HepG2 (cell line): Measurements from ENCODE around the gene PSMC5. TPM values are rescaled to one million over a fixed set of nuclear protein-coding genes. Genes with fewer than 3 reads are reported as not detected.

Source experiments
- ATAC-seq: fragments of 200-7000 bp; cut with Tn5 transposase; 3 replicates; pipeline ENCODE4 v1.9.1; 2020; ENCODE audit warnings: mild to moderate bottlenecking, moderate library complexity
- BruUV-seq: library from RNA; stranded (reverse); fragments of 400-500 nt; replicated peaks from 2 replicates; lab custom pipeline; 2021; lab: Mats Ljungman, UMichigan
- CTCF ChIA-PET: fragments of 300-600 bp; formaldehyde crosslinking; extraction: SDS; loops from one replicate; lab custom pipeline; 2021; ENCODE audit warnings: low total read pairs, inconsistent platforms, low intra/inter-chr PET ratio; lab: Yijun Ruan, JAX
- POLR2A ChIA-PET: fragments of 350-600 bp; sonication (Branson Sonifier 250); formaldehyde crosslinking; loops from one replicate; lab custom pipeline; 2020; ENCODE audit warnings: antibody characterized with exemption, inconsistent platforms; lab: Yijun Ruan, JAX
- DNase-seq: peaks from one replicate; pipeline ENCODE4 v3.0.0-alpha.2; 2015; ENCODE audit warnings: low spot score
- FAIRE-seq: peaks from 3 replicates; lab custom pipeline; 2011; peaks lifted over from hg19 to GRCh38; lab: Jason Lieb, UNC
- H2AFZ ChIP-seq: one replicate; pipeline ENCODE4 v1.6.1; 2011; ENCODE audit warnings: low read length, inconsistent platforms
- H3K27ac ChIP-seq: fragments of 300-600 bp; 3 replicates; pipeline ENCODE4 v1.8.0; 2011; ENCODE audit warnings: mixed run types, mild to moderate bottlenecking, mixed read lengths, low read length, inconsistent platforms; ENCODE audit not compliant: insufficient read depth; ENCODE audit errors: extremely low read length
- H3K27me3 ChIP-seq, 2 experiments: fragments of 200-600 bp in 1 of 2; 2 replicates in 1 of 2; 3 replicates in 1 of 2; pipeline versions ENCODE4 v1.6.0 to v1.8.0; 2011; ENCODE audit warnings: low read length in 2 of 2, mild to moderate bottlenecking in 2 of 2, moderate library complexity in 2 of 2, inconsistent platforms in 1 of 2; ENCODE audit not compliant: insufficient read depth in 2 of 2, control insufficient read depth in 1 of 2
- H3K36me3 ChIP-seq, 2 experiments: fragments of 200-600 bp in 1 of 2; replicated peaks in 1 of 2; 2 replicates in 1 of 2; 3 replicates in 1 of 2; pipeline versions ENCODE4 v1.5.1 to v1.8.0; 2011; ENCODE audit warnings: low read length in 2 of 2, inconsistent platforms in 1 of 2; ENCODE audit not compliant: insufficient read depth in 2 of 2, control insufficient read depth in 1 of 2
- H3K4me1 ChIP-seq: 2 replicates; pipeline ENCODE4 v1.5.1; 2012; ENCODE audit warnings: low read length, inconsistent platforms; ENCODE audit not compliant: insufficient read depth
- H3K4me2 ChIP-seq: 2 replicates; pipeline ENCODE4 v1.6.0; 2011; ENCODE audit warnings: low read depth, low read length, inconsistent platforms
- H3K4me3 ChIP-seq, 3 experiments: fragments of 200-600 bp in 1 of 3; sonication (generic), shearing (Covaris generic) in 1 of 3; replicated peaks in 1 of 3; 2 replicates each; pipeline ENCODE4 v1.5.1; 2011 to 2016; ENCODE audit warnings: low read length in 3 of 3, inconsistent platforms in 2 of 3, low read depth in 2 of 3, mild to moderate bottlenecking in 2 of 3, control low read depth in 1 of 3, mixed read lengths in 1 of 3; ENCODE audit not compliant: insufficient read depth in 1 of 3
- H3K79me2 ChIP-seq: one replicate; pipeline ENCODE4 v1.6.1; 2011; ENCODE audit warnings: low read length, inconsistent platforms; ENCODE audit not compliant: insufficient read depth
- H3K9ac ChIP-seq: 2 replicates; pipeline ENCODE4 v1.6.0; 2011; ENCODE audit warnings: mild to moderate bottlenecking, low read depth, low read length, inconsistent platforms; ENCODE audit not compliant: insufficient read depth
- H3K9me3 ChIP-seq: 2 replicates; pipeline ENCODE4 v1.5.1; 2012; ENCODE audit warnings: mild to moderate bottlenecking, low read length
- H4K20me1 ChIP-seq: 2 replicates; pipeline ENCODE4 v1.6.0; 2011; ENCODE audit warnings: inconsistent platforms, mild to moderate bottlenecking, low read length, moderate library complexity; ENCODE audit not compliant: insufficient read depth
- HDAC6 ChIP-seq: fragments of 200-600 bp; sonication (generic); IDR thresholded peaks from 2 replicates; pipeline ENCODE4 v1.7.0; 2017; ENCODE audit warnings: mild to moderate bottlenecking, antibody characterized with exemption, low read length, low read depth
- ZNF496 ChIP-seq: sonication (generic); formaldehyde crosslinking; IDR thresholded peaks from 2 replicates; pipeline ENCODE4 v1.8.1; 2023; ENCODE audit warnings: mild to moderate bottlenecking, moderate library complexity, missing genetic modification reagents; ENCODE audit not compliant: insufficient replicate concordance
- ZNF512 ChIP-seq: sonication (generic); formaldehyde crosslinking; IDR thresholded peaks from 2 replicates; pipeline ENCODE4 v1.4.0; 2020; ENCODE audit warnings: mild to moderate bottlenecking, missing genetic modification reagents
- WGBS: methylation state at CpG from one replicate; pipeline ENCODE4 v1.1.6; 2017; ENCODE audit warnings: low lambda C conversion rate; 5-methylcytosine and 5-hydroxymethylcytosine counted together
- in situ Hi-C: cut with HindIII; loops from 2 replicates; pipeline ENCODE4 v1.10.0; 2017; ENCODE audit warnings: low pct_unique_long_range_greater_than_20kb; ENCODE audit not compliant: extremely low pct_ligation_motif_present
- intact Hi-C: fragments of 100-400 bp; cut with micrococcal nuclease; formaldehyde crosslinking; loops from one replicate; pipeline ENCODE4 v1.10.0; 2022; ENCODE audit not compliant: unreplicated experiment
- polyA plus RNA-seq, 8 experiments: library from polyadenylated mRNA; depleted of rRNA in 3 of 8; stranded (reverse) in 7 of 8; unstranded in 1 of 8; fragments of >200 nt; fragmentation: Illumina TruSeq in 4 of 8; extraction: Trizol in 4 of 8; gene quantifications; 2 replicates each; pipeline versions ENCODE4 v1.2.1 to v1.2.3, GENCODE V29; 2011 to 2016; ENCODE audit warnings: low read depth in 4 of 8, missing spikeins in 1 of 8, mixed read lengths in 1 of 8; ENCODE audit not compliant: insufficient read depth in 1 of 8
- total RNA-seq, 5 experiments: library from RNA; depleted of rRNA; stranded (reverse); fragments of >200 nt; fragmentation: Illumina TruSeq; extraction: Trizol; gene quantifications; 2 replicates each; pipeline ENCODE4 v1.2.3, GENCODE V29; 2016; ENCODE audit warnings: low read depth in 1 of 5
- TF ChIP-seq, protein P1 (sequence below): sonication (generic); formaldehyde crosslinking; IDR thresholded peaks from 2 replicates; pipeline ENCODE4 v1.4.0; 2020; ENCODE audit warnings: missing genetic modification reagents, borderline replicate concordance

The PSMC5 gene
- total and polyA plus RNA-seq, 2 of the 13 experiments (the other 11 are each of a cell fraction or from before 2014, with no cell fraction given): 35.3 to 128 TPM

GRCh38 chr17:63847525-63848249, 20.5 kb downstream of the PSMC5 start:
- FAIRE-seq (no peak), DNase-seq (no peak), ATAC-seq (no peak)
- intact Hi-C loops: no loop called here
- Histone ChIP-seq H3K27me3 (no peaks in the 10 kb centered on the region; a peak in 1 of 5 replicates), H4K20me1 (no peaks in the 10 kb centered on the region), H3K27ac (no peak overlapping the region), H2AFZ (no peak overlapping the region), H3K9me3 (no peaks in the 10 kb centered on the region), H3K9ac (no peak overlapping the region), H3K36me3 (no peaks in the 10 kb centered on the region), H3K79me2 (no peaks in the 10 kb centered on the region), H3K4me3 (no peak overlapping the region), H3K4me1 (peaks cover 30% of the 10 kb centered on the region), H3K4me2 (no peak overlapping the region)
- BruUV-seq: no TSS peak
- TF ChIP-seq, protein P1, sequence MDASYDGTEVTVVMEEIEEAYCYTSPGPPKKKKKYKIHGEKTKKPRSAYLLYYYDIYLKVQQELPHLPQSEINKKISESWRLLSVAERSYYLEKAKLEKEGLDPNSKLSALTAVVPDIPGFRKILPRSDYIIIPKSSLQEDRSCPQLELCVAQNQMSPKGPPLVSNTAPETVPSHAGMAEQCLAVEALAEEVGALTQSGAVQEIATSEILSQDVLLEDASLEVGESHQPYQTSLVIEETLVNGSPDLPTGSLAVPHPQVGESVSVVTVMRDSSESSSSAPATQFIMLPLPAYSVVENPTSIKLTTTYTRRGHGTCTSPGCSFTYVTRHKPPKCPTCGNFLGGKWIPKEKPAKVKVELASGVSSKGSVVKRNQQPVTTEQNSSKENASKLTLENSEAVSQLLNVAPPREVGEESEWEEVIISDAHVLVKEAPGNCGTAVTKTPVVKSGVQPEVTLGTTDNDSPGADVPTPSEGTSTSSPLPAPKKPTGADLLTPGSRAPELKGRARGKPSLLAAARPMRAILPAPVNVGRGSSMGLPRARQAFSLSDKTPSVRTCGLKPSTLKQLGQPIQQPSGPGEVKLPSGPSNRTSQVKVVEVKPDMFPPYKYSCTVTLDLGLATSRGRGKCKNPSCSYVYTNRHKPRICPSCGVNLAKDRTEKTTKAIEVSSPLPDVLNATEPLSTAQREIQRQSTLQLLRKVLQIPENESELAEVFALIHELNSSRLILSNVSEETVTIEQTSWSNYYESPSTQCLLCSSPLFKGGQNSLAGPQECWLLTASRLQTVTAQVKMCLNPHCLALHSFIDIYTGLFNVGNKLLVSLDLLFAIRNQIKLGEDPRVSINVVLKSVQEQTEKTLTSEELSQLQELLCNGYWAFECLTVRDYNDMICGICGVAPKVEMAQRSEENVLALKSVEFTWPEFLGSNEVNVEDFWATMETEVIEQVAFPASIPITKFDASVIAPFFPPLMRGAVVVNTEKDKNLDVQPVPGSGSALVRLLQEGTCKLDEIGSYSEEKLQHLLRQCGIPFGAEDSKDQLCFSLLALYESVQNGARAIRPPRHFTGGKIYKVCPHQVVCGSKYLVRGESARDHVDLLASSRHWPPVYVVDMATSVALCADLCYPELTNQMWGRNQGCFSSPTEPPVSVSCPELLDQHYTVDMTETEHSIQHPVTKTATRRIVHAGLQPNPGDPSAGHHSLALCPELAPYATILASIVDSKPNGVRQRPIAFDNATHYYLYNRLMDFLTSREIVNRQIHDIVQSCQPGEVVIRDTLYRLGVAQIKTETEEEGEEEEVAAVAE: no peak
- no peak for TF ChIP-seq HDAC6
- TF ChIP-seq ZNF496 (CRISPR knock-in tag): no peak
- no peak for TF ChIP-seq ZNF512 (CRISPR knock-in tag)
- in situ Hi-C loops: loop anchor here (10.0 kb wide), 1 partner anchor 657 kb away; the partner anchor contains the start of genes CEP95 and DDX5
- WGBS: 76% methylated on average over 3 of the region's 3 CpGs
- ChIA-PET CTCF (no interaction called here), POLR2A (no interaction called here)
